Fibroblast of lung (primary cell): ENCODE results near the gene DCAF10. TPM values are rescaled to one million over a fixed set of nuclear protein-coding genes. Genes with fewer than 3 reads are reported as not detected.
"Not testable (repeated sequence)": the region's sequence is repeated elsewhere in the genome, so short reads cannot be mapped to it uniquely, and the experiment has no call there.

Source experiments
- DNase-seq, 2 donors: peaks; one replicate each; pipeline versions ENCODE4 v3.0.0 to v3.0.0-alpha.2; 2010; ENCODE audit warnings: low read depth in 2 of 2
- H2AFZ ChIP-seq: 2 replicates; pipeline ENCODE4 v1.5.1; 2012; ENCODE audit warnings: low read length, control low read depth, inconsistent platforms
- H3K27ac ChIP-seq: 2 replicates; pipeline ENCODE4 v1.5.1; 2011; ENCODE audit warnings: low read length, control low read depth; ENCODE audit not compliant: insufficient read depth
- H3K27me3 ChIP-seq: 2 replicates; pipeline ENCODE4 v1.5.1; 2011; ENCODE audit warnings: mild to moderate bottlenecking, low read length; ENCODE audit not compliant: control insufficient read depth, insufficient read depth
- H3K36me3 ChIP-seq: 2 replicates; pipeline ENCODE4 v1.5.1; 2011; ENCODE audit warnings: low read length; ENCODE audit not compliant: control insufficient read depth, insufficient read depth
- H3K4me1 ChIP-seq: 2 replicates; pipeline ENCODE4 v1.5.1; 2011; ENCODE audit warnings: low read length; ENCODE audit not compliant: control insufficient read depth, insufficient read depth; ENCODE audit errors: extremely low read depth
- H3K4me2 ChIP-seq: 2 replicates; pipeline ENCODE4 v1.5.1; 2011; ENCODE audit warnings: low read length, control low read depth; ENCODE audit not compliant: insufficient read depth; ENCODE audit errors: extremely low read depth
- H3K4me3 ChIP-seq, 4 experiments: fragments of 200-600 bp in 1 of 4; sonication (generic) in 1 of 4; replicated peaks in 1 of 4; 2 replicates each; pipeline ENCODE4 v1.5.1; 2011 to 2016; ENCODE audit warnings: low read length in 4 of 4, low read depth in 3 of 4, mild to moderate bottlenecking in 3 of 4, control low read depth in 2 of 4, inconsistent platforms in 1 of 4, mixed read lengths in 1 of 4; ENCODE audit not compliant: insufficient read depth in 1 of 4; ENCODE audit errors: control extremely low read depth in 1 of 4
- H3K79me2 ChIP-seq: 2 replicates; pipeline ENCODE4 v1.5.1; 2012; ENCODE audit warnings: mild to moderate bottlenecking, low read length, inconsistent platforms; ENCODE audit not compliant: control insufficient read depth, insufficient read depth
- H3K9ac ChIP-seq: 2 replicates; pipeline ENCODE4 v1.5.1; 2011; ENCODE audit warnings: mild to moderate bottlenecking, low read length, control low read depth; ENCODE audit not compliant: insufficient read depth
- H3K9me3 ChIP-seq: 2 replicates; pipeline ENCODE4 v1.5.1; 2012; ENCODE audit warnings: low read depth, low read length; ENCODE audit not compliant: control insufficient read depth, insufficient read depth
- H4K20me1 ChIP-seq: 2 replicates; pipeline ENCODE4 v1.5.1; 2011; ENCODE audit warnings: low read length; ENCODE audit not compliant: control insufficient read depth, insufficient read depth; ENCODE audit errors: extremely low read depth
- EZH2 ChIP-seq: IDR thresholded peaks from 2 replicates; pipeline ENCODE4 v1.5.1; 2012; ENCODE audit warnings: low read length, control low read depth, mild to moderate bottlenecking; ENCODE audit errors: missing control alignments
- polyA plus RNA-seq, 2 donors: library from polyadenylated mRNA; depleted of rRNA in 1 of 2; stranded (reverse) in 1 of 2; unstranded in 1 of 2; fragments of >200 nt; gene quantifications; 2 replicates each; pipeline ENCODE4 v1.2.1, GENCODE V29; 2011 to 2012; ENCODE audit warnings: missing spikeins in 1 of 2
- total RNA-seq: library from RNA; depleted of rRNA; stranded (reverse); fragments of >200 nt; gene quantifications from 2 replicates; pipeline ENCODE4 v1.2.1, GENCODE V29; 2014
- TF ChIP-seq, protein P1 (sequence below), 2 donors: IDR thresholded peaks in 1 of 2; conservative IDR thresholded peaks in 1 of 2; 1 replicate in 1 of 2; 2 replicates in 1 of 2; pipeline ENCODE4 v1.5.1; 2011 to 2012; ENCODE audit warnings: low read length in 2 of 2, control low read depth in 1 of 2, inconsistent platforms in 1 of 2, low read depth in 1 of 2, mild to moderate bottlenecking in 1 of 2

DCAF10 gene
- total and polyA plus RNA-seq, 2 donors (not counting 1 experiment from before 2014, with no cell fraction given): 26.6 to 33.5 TPM

DNA sequence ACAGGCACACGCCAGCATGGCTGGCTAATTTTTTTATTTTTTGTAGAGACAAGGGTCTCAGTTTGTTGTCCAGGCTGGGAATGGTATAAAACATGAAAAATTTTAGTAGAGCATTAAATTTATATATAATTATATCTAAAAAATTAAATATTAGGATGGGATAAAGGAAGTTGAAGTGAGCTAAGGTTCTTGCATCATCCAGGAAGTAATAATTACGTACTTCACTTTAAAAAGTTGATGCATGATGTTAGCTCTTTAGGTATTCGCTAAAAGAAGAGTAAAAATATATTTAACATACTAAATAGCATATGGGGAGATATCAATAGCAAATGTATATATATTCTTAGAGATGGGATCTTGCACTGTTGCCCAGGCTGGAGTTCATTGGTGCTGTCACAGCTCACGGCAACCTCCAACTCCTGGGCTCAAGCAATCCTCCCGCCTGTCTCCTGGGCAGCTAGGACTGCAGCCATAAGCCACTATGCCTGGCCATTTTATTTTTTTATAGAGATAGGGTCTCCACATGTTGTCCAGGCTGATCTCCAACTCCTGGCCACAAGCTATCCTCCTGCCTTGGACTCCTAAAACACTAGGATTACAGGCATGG, 12.3 kb downstream of the DCAF10 start:
- H3K9me3 ChIP-seq: no peaks in the 10 kb centered on the region
- H3K4me1 ChIP-seq: no peaks in the 10 kb centered on the region
- H3K27ac ChIP-seq: no peak overlapping the region
- no peak overlapping the region for H3K9ac ChIP-seq
- TF ChIP-seq, protein P1, sequence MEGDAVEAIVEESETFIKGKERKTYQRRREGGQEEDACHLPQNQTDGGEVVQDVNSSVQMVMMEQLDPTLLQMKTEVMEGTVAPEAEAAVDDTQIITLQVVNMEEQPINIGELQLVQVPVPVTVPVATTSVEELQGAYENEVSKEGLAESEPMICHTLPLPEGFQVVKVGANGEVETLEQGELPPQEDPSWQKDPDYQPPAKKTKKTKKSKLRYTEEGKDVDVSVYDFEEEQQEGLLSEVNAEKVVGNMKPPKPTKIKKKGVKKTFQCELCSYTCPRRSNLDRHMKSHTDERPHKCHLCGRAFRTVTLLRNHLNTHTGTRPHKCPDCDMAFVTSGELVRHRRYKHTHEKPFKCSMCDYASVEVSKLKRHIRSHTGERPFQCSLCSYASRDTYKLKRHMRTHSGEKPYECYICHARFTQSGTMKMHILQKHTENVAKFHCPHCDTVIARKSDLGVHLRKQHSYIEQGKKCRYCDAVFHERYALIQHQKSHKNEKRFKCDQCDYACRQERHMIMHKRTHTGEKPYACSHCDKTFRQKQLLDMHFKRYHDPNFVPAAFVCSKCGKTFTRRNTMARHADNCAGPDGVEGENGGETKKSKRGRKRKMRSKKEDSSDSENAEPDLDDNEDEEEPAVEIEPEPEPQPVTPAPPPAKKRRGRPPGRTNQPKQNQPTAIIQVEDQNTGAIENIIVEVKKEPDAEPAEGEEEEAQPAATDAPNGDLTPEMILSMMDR (conservative IDR thresholded peaks at IDR 0.05 in 1 of 2, IDR thresholded peaks at IDR 0.05 in 1 of 2; ENCODE audit: low read depth in 1 of 2, low read length in 2 of 2): no peak
- no peak for TF ChIP-seq EZH2
- H3K4me3 ChIP-seq: no peak overlapping the region
- peaks cover 17% of the 10 kb centered on the region for H3K79me2 ChIP-seq
- no peak overlapping the region for H2AFZ ChIP-seq
- H3K4me2 ChIP-seq: no peak overlapping the region
- no peaks in the 10 kb centered on the region for H3K36me3 ChIP-seq
- DNase-seq: no peak
- H3K27me3 ChIP-seq: no peaks in the 10 kb centered on the region
- no peaks in the 10 kb centered on the region for H4K20me1 ChIP-seq

DNA sequence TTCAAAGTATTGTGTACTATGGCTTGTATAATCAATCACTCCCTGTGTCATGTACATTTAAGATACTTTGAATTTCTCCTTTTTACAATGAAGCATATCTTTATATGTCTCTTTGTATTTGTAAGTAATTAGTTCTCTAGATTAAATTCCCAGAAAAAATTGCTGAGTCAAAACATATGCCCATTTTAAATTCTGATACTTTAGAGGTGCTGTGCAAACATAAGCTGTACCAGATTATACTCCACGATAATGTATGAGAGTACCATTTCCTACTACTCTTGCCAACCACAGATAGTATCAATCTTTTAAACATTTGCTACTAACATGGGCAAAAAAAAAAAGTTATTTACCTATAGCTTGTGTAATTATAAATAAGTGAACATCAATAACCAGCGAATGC, 18.3 kb downstream of the DCAF10 start:
- Histone ChIP-seq H4K20me1 (no peaks in the 10 kb centered on the region), H3K4me2 (no peak overlapping the region), H3K79me2 (peaks cover 6% of the 10 kb centered on the region), H3K4me3 (no peak overlapping the region), H3K9ac (no peak overlapping the region), H3K9me3 (no peaks in the 10 kb centered on the region), H3K36me3 (no peaks in the 10 kb centered on the region), H3K27me3 (no peaks in the 10 kb centered on the region), H2AFZ (no peak overlapping the region), H3K27ac (no peak overlapping the region), H3K4me1 (no peaks in the 10 kb centered on the region)
- TF ChIP-seq, protein P1 (conservative IDR thresholded peaks at IDR 0.05 in 1 of 2, IDR thresholded peaks at IDR 0.05 in 1 of 2; ENCODE audit: low read depth in 1 of 2, low read length in 2 of 2): no peak
- no peak for TF ChIP-seq EZH2
- no peak for DNase-seq

GRCh38 chr9:37820142-37820541, 19.5 kb downstream of the DCAF10 start:
- no peak overlapping the region for H2AFZ ChIP-seq
- H3K27me3 ChIP-seq: no peaks in the 10 kb centered on the region
- no peaks in the 10 kb centered on the region for H3K9me3 ChIP-seq
- no peak overlapping the region for H3K4me3 ChIP-seq
- TF ChIP-seq EZH2: no peak
- TF ChIP-seq, protein P1 (conservative IDR thresholded peaks at IDR 0.05 in 1 of 2, IDR thresholded peaks at IDR 0.05 in 1 of 2; ENCODE audit: low read depth in 1 of 2, low read length in 2 of 2): no peak
- H3K36me3 ChIP-seq: peaks cover 2% of the 10 kb centered on the region
- no peak overlapping the region for H3K9ac ChIP-seq
- no peak for DNase-seq
- H3K4me1 ChIP-seq: no peaks in the 10 kb centered on the region
- H4K20me1 ChIP-seq: no peaks in the 10 kb centered on the region
- peaks cover 4% of the 10 kb centered on the region for H3K79me2 ChIP-seq
- no peak overlapping the region for H3K4me2 ChIP-seq
- no peak overlapping the region for H3K27ac ChIP-seq

GRCh38 chr9:37825174-37825573, 24.6 kb downstream of the DCAF10 start:
- H3K4me3 ChIP-seq, H3K9ac ChIP-seq, H3K36me3 ChIP-seq, H4K20me1 ChIP-seq, H3K79me2 ChIP-seq, H2AFZ ChIP-seq, DNase-seq, H3K9me3 ChIP-seq, H3K4me1 ChIP-seq, H3K4me2 ChIP-seq, H3K27ac ChIP-seq, H3K27me3 ChIP-seq: not testable (repeated sequence)
